ENCODE measurements around the gene MANF. TPM values are rescaled to one million over a fixed set of nuclear protein-coding genes. Genes with fewer than 3 reads are reported as not detected.

MANF gene
- total RNA-seq, 2 experiments from 2014 or later: 143 to 149 TPM

- no peak for DNase-seq
- peaks cover 4% of the 10 kb centered on the region for H3K4me1 Mint-ChIP-seq
- H3K36me3 Mint-ChIP-seq (ENCODE audit: low read depth): peaks cover 36% of the 10 kb centered on the region
- no peaks in the 10 kb centered on the region for H3K9me3 Mint-ChIP-seq
- CTCF ChIA-PET: interaction anchor here (0.6 to 4.9 kb wide), 14 partner anchors 9 to 618 kb away, joined by 3 to 45 read pairs (median 4); partner anchors contain the start of genes DCAF1, MANF and RBM15B
- H3K27me3 Mint-ChIP-seq: no peaks in the 10 kb centered on the region
- H3K4me3 Mint-ChIP-seq: no peak overlapping the region
- POLR2A ChIA-PET: interaction anchor here (1.4 kb wide), 1 partner anchor 66 kb away, joined by 5 read pairs; the partner anchor contains the start of gene DCAF1
- H3K27ac Mint-ChIP-seq: no peak overlapping the region
Observed at GRCh38 chr3:51434110-51434509, 49.0 kb downstream of the MANF start.

GRCh38 chr3:51434746-51435327 is 49.7 kb downstream of the MANF start:
- no peak overlapping the region for H3K4me3 Mint-ChIP-seq
- no peaks in the 10 kb centered on the region for H3K27me3 Mint-ChIP-seq
- peaks cover 4% of the 10 kb centered on the region for H3K4me1 Mint-ChIP-seq
- ChIA-PET CTCF (interaction anchor here (0.6 to 4.9 kb wide), 14 partner anchors 9 to 619 kb away, joined by 3 to 45 read pairs (median 4); partner anchors contain the start of genes DCAF1, MANF and RBM15B), POLR2A (interaction anchor here (1.4 kb wide), 1 partner anchor 65 kb away, joined by 5 read pairs; the partner anchor contains the start of gene DCAF1)
- DNase-seq: peak; percentile 52
- H3K27ac Mint-ChIP-seq: peak overlapping the region; percentile 33
- H3K36me3 Mint-ChIP-seq (ENCODE audit: low read depth): peaks cover 31% of the 10 kb centered on the region
- no peaks in the 10 kb centered on the region for H3K9me3 Mint-ChIP-seq

GRCh38 chr3:51436998-51437639 is 52.0 kb downstream of the MANF start:
- Mint-ChIP-seq H3K9me3 (no peaks in the 10 kb centered on the region), H3K4me3 (no peak overlapping the region), H3K36me3 (ENCODE audit: low read depth) (peaks cover 44% of the 10 kb centered on the region), H3K27me3 (no peaks in the 10 kb centered on the region), H3K4me1 (peaks cover 13% of the 10 kb centered on the region), H3K27ac (no peak overlapping the region)
- ChIA-PET POLR2A (no interaction called here), CTCF (interaction anchor here (0.6 to 0.9 kb wide), 2 partner anchors 9 to 232 kb away, joined by 4 to 6 read pairs; no protein-coding TSS in a partner anchor)
- DNase-seq: no peak

Other genes with a start within 250 kb of the MANF start
- gene RBM15B, start 6.0 kb downstream of the MANF start, total RNA-seq: 10 to 100 TPM; 24.5 to 25.4 TPM
- 10 to 100 TPM; 31.2 to 31.8 TPM for gene DCAF1, start 114.7 kb downstream of the MANF start, total RNA-seq
- 10 to 100 TPM; 30.4 to 30.5 TPM for gene RAD54L2, start 153.4 kb downstream of the MANF start, total RNA-seq